ENCODE measurements around the gene PEAK1.

- TF ChIP-seq REST (IDR thresholded peaks at IDR 0.05; ENCODE audit: unreplicated experiment) (no peak), EZH2 (IDR thresholded peaks at IDR 0.05; ENCODE audit: low read depth, unreplicated experiment) (no peak), CTCF (conservative IDR thresholded peaks at IDR 0.05; ENCODE audit: low read depth in 2 of 2) (no peak), CREB1 (CRISPR knock-in tag; IDR thresholded peaks at IDR 0.05; ENCODE audit: low read depth) (no peak), POLR2AphosphoS5 (IDR thresholded peaks at IDR 0.05; ENCODE audit: low read depth) (no peak), ZNF114 (CRISPR knock-in tag; IDR thresholded peaks at IDR 0.05) (no peak), EZH2phosphoT487 (IDR thresholded peaks at IDR 0.05; ENCODE audit: unreplicated experiment) (no peak), STAT1 (IDR thresholded peaks at IDR 0.05; ENCODE audit: unreplicated experiment) (no peak)
Measured at GRCh38 chr15:77069521-77070121, 350.3 kb downstream of the PEAK1 start.
